ENCODE measurements around the gene C10orf67.

Gene C10orf67

DNA sequence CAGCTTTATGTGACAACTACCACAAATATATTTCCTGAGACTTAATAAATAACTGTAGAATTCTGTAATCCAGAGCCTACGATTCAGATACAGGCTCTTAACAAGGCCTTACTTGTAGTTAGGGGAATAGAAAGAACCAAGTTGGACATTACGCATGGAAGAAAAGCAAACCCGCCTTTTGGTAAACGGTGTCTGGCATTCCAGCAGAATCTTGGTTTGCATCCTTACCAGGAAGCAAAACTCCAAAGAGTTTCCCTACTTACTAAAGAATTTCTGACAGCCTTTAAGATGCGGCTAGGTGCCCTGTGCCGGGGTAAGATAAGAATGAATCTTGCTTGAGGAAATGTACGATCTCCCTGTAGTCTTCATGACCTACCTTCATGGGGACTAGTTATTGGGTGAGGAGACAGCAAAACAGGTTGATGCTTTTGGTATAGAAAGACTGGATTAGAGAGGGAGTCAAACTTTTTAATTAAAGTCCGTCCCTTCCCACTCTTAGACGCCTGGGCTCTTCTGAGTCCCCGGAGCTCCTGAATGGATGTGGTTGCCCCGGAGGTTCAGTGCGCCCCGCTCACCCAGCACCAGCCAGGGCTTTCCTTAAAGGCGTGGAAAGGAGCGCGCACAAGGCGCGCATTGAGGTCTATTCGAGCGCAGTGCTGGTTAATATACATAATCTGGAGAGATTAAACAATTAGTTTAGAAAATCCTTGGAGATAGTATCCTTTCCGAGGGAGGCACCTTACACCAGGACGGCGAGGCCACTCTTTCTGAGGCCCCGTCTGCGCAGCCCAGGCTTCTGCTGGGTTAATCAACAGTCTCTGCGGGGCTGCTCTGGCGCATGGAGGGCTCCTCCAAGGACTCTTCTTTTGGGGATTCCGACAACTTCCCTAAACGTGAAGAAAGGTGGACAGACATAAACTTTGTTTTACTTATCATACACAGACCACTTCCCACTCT lies 140.9 kb downstream of the C10orf67 start:
- DNase-seq (ENCODE audit: low read depth, low spot score) = no peak
- TF ChIP-seq, protein P1, sequence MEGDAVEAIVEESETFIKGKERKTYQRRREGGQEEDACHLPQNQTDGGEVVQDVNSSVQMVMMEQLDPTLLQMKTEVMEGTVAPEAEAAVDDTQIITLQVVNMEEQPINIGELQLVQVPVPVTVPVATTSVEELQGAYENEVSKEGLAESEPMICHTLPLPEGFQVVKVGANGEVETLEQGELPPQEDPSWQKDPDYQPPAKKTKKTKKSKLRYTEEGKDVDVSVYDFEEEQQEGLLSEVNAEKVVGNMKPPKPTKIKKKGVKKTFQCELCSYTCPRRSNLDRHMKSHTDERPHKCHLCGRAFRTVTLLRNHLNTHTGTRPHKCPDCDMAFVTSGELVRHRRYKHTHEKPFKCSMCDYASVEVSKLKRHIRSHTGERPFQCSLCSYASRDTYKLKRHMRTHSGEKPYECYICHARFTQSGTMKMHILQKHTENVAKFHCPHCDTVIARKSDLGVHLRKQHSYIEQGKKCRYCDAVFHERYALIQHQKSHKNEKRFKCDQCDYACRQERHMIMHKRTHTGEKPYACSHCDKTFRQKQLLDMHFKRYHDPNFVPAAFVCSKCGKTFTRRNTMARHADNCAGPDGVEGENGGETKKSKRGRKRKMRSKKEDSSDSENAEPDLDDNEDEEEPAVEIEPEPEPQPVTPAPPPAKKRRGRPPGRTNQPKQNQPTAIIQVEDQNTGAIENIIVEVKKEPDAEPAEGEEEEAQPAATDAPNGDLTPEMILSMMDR (IDR thresholded peaks at IDR 0.05; ENCODE audit: low read depth, low read length) = no peak
- in situ Hi-C loops (cut with HindIII; ENCODE audit: low sequenced_read_pairs) = no loop called here
- no peak overlapping the region for H3K4me3 ChIP-seq (ENCODE audit: low read depth, low read length)

- in situ Hi-C loops (cut with HindIII; ENCODE audit: low sequenced_read_pairs) = no loop called here
- no peak for DNase-seq (ENCODE audit: low read depth, low spot score)
Measured at GRCh38 chr10:23202779-23203178, 141.8 kb downstream of the C10orf67 start.

DNA sequence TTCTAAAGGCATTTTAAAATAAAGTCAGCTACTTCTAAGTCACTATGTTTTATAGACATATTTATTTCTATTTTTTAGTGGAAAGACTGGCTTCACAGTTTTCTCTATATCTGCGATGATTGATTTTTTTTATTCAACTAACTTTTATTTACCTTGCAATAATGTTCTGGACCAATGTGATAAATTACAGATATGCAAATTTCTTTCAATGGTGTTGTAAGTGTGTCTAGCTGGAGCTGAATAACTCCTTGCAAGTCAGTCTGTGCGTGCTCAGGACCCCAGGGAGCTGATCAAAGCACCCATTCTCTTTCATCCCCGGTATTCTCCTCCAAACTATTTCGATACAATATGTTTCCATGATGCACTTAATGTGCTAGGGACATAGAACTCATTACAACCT lies 142.8 kb downstream of the C10orf67 start:
- TF ChIP-seq, protein P1 (IDR thresholded peaks at IDR 0.05; ENCODE audit: low read depth, low read length) = no peak

More at GRCh38 chr10:23202779-23203178, 141.8 kb downstream of the C10orf67 start:
- TF ChIP-seq, protein P1 (IDR thresholded peaks at IDR 0.05; ENCODE audit: low read depth, low read length) = no peak
- H3K4me3 ChIP-seq (ENCODE audit: low read depth, low read length) = no peak overlapping the region

DNA sequence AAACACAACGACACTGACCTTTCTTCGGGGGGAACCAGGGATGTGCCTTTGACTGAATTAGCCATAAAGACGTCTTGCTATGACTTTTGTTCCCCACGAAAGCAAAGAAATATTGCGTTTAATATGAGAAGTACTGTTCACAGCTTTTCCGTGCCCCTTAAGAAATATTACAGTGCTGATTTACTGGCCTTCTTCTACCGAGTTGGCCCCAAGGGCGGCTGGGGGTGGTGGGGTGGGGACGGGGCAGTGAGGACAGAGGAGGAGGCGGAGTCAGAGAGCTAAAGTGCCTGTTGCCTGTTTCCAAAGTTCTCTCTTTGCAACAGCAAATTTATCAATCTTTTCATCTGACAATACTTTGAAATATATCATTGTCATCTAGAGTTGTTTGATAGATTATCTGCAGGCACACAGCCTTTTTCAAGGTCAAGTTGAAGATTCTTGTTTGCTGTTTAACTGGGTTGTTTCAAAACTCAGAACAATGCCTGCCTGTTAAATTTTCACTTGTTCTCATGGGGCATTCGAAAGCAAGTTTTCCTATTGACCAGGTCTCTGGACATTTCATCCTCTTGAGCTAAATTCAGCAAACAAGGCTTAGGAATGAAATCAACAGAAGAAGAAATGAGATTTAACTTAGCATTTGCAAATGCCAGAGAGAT lies 143.5 kb downstream of the C10orf67 start:
- no peak overlapping the region for H3K4me3 ChIP-seq (ENCODE audit: low read depth, low read length)
- no peak for DNase-seq (ENCODE audit: low read depth, low spot score)
- in situ Hi-C loops (cut with HindIII; ENCODE audit: low sequenced_read_pairs) = no loop called here
- TF ChIP-seq, protein P1 (IDR thresholded peaks at IDR 0.05; ENCODE audit: low read depth, low read length) = no peak

More for the DNA sequence above, 142.8 kb downstream of the C10orf67 start:
- no peak overlapping the region for H3K4me3 ChIP-seq (ENCODE audit: low read depth, low read length)
- in situ Hi-C loops (cut with HindIII; ENCODE audit: low sequenced_read_pairs) = no loop called here
- no peak for DNase-seq (ENCODE audit: low read depth, low spot score)

DNA sequence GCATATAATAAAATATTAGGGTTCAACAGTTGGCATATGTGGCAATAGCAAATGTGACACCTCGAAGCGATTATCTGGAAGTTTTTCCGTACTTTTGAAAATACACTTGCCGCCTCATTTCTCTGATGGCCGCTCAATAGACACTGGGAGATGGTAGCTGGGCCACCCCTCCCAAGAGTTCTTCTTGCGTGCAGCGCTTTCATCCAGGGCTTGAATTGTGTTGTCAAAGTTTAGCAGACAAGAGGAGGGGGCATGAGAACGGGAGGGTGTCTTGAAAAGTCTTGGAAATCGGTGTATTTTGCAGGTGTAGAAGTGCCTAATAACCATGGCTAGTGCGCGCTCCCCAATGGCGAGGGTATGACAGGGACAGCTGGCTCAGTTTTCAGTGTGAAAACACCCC lies 144.0 kb downstream of the C10orf67 start:
- no peak for DNase-seq (ENCODE audit: low read depth, low spot score)
- no peak overlapping the region for H3K4me3 ChIP-seq (ENCODE audit: low read depth, low read length)
- TF ChIP-seq, protein P1 (IDR thresholded peaks at IDR 0.05; ENCODE audit: low read depth, low read length) = no peak
- in situ Hi-C loops (cut with HindIII; ENCODE audit: low sequenced_read_pairs) = no loop called here

DNA sequence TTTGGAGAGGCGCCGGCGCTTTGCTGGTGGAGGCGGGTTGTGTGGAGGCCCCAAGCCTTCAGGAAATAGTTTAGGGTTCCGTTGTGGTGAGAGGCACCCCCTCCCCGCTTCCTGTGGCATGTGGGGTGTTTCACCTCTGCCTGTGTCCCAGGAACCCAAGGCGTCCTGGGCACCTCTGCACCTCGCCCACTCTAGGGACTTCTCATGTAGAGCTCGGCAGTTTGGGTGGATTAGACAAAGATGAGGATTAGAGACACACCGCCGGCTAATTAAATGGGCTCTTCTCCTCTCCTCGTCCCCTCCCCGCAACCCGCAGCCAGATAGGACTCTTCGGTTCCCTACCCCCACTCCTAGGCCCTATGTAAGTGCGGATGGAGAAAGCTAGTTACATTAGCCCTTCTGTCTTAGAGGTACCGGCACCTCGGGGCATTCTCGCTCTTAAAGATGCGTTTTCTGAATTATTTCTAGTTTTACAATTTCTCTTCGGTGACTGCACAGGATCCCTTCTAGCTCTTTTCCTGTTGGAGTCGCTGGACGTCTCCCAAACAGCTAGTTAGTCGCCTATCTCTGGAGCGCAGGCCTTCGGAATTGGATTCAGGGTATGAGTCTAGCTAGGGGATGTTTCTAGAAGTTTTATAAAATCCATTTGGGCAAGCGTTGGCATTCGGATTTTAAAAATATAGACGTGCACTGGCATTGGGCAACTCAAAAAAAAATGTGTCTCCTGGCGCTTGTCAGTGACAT lies 144.7 kb downstream of the C10orf67 start:
- TF ChIP-seq, protein P1 (IDR thresholded peaks at IDR 0.05; ENCODE audit: low read depth, low read length) = no peak
- DNase-seq (ENCODE audit: low read depth, low spot score) = no peak

More for the DNA sequence above, 144.7 kb downstream of the C10orf67 start:
- no peak overlapping the region for H3K4me3 ChIP-seq (ENCODE audit: low read depth, low read length)
- in situ Hi-C loops (cut with HindIII; ENCODE audit: low sequenced_read_pairs) = no loop called here
